ENCODE data around the gene ENPP1.

Gene ENPP1

DNA sequence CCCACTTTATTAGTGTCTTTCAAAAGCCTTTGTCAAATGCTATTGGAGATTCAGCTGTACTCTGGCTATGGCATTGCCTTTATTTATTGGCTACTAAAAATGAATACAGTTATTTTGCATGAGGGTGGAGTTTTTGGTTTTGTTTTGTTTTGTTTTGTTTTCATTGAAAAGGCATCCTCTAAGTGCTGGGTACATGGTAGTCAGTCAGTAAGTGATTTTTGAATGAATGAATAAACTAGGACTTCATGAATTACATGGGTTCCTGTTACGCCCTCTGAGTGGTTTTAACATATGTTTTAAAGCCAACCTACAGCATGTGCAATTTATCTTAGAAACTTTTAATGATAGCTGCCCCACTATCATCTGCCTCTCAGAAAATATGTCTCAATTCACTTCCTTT is 38.9 kb upstream of the ENPP1 start:
- Histone ChIP-seq H3K79me2 (ENCODE audit: control insufficient read depth, insufficient read depth, low read length, unreplicated experiment) (no peaks in the 10 kb centered on the region), H3K4me1 (ENCODE audit: control insufficient read depth, insufficient read depth, low read length, unreplicated experiment) (peaks cover 10% of the 10 kb centered on the region), H3K27me3 (ENCODE audit: insufficient read depth, low read length) (no peaks in the 10 kb centered on the region), H2AFZ (ENCODE audit: low read length, unreplicated experiment) (no peak overlapping the region), H3K4me3 (ENCODE audit: low read depth, low read length) (no peak overlapping the region), H3K36me3 (ENCODE audit: insufficient read depth, low read length) (no peaks in the 10 kb centered on the region), H3K27ac (ENCODE audit: low read depth, low read length) (no peak overlapping the region)

DNA sequence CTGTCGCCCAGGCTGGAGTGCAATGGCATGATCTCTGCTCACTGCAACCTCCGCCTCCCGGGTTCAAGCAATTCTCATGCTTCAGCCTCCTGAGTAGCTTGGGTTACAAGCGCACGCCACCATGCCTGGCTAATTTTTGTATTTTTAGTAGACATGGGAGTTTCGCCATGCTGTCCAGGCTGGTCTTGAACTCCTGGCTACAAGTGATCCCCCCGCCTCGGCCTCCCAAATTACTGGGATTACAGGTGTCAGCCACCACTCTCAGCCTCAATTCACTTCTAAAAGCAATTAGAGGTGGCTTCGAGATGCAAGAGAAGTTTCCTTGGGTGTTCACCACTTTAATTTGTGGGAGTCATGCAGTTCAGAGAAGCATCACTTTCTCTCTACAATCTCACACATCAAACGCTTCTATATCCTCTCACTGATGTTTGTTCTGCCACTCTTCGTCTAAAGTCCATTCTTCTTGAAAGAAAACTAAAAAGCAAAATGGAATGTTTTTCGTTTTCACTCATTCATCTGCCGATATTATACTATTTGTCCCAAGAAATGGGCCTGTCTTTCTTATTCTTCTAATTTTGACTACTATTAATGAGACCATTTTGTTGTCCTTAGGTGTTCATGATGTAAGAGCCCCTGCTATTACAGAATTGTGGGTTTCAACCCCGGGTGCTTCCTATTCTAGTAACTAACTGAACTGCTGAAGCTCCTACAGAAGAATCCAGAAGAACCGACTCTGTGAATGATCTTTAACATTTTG is 38.3 kb upstream of the ENPP1 start:
- no peak overlapping the region for H2AFZ ChIP-seq (ENCODE audit: low read length, unreplicated experiment)
- no peak overlapping the region for H3K4me3 ChIP-seq (ENCODE audit: low read depth, low read length)
- no peaks in the 10 kb centered on the region for H3K27me3 ChIP-seq (ENCODE audit: insufficient read depth, low read length)
- H3K36me3 ChIP-seq (ENCODE audit: insufficient read depth, low read length): no peaks in the 10 kb centered on the region
- peaks cover 10% of the 10 kb centered on the region for H3K4me1 ChIP-seq (ENCODE audit: control insufficient read depth, insufficient read depth, low read length, unreplicated experiment)
- H3K79me2 ChIP-seq (ENCODE audit: control insufficient read depth, insufficient read depth, low read length, unreplicated experiment): no peaks in the 10 kb centered on the region
- H3K27ac ChIP-seq (ENCODE audit: low read depth, low read length): no peak overlapping the region

DNA sequence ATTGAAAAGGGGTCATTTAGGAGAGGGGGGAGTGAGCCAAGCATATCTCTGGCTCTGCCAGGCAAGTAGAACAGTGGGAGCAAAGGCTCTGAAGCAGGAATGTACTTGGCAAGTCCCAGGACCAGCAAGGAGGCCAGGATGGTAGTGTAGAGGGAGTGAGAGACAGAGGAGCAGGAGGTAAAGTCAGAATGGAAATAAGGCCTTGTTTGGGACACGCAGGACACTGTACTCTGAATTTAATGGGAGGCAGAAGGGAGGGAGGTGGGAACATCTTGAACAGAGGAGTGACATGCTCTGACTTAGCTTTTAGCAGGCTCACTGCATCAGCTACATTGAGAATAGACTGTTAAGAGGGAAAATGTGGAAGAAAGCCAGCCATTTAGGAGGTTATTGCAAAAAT is 37.0 kb upstream of the ENPP1 start:
- no peak overlapping the region for H3K4me3 ChIP-seq (ENCODE audit: low read depth, low read length)
- no peaks in the 10 kb centered on the region for H3K36me3 ChIP-seq (ENCODE audit: insufficient read depth, low read length)
- H3K27ac ChIP-seq (ENCODE audit: low read depth, low read length): no peak overlapping the region
- no peak overlapping the region for H2AFZ ChIP-seq (ENCODE audit: low read length, unreplicated experiment)
- H3K79me2 ChIP-seq (ENCODE audit: control insufficient read depth, insufficient read depth, low read length, unreplicated experiment): no peaks in the 10 kb centered on the region
- no peaks in the 10 kb centered on the region for H3K4me1 ChIP-seq (ENCODE audit: control insufficient read depth, insufficient read depth, low read length, unreplicated experiment)
- H3K27me3 ChIP-seq (ENCODE audit: insufficient read depth, low read length): no peaks in the 10 kb centered on the region

DNA sequence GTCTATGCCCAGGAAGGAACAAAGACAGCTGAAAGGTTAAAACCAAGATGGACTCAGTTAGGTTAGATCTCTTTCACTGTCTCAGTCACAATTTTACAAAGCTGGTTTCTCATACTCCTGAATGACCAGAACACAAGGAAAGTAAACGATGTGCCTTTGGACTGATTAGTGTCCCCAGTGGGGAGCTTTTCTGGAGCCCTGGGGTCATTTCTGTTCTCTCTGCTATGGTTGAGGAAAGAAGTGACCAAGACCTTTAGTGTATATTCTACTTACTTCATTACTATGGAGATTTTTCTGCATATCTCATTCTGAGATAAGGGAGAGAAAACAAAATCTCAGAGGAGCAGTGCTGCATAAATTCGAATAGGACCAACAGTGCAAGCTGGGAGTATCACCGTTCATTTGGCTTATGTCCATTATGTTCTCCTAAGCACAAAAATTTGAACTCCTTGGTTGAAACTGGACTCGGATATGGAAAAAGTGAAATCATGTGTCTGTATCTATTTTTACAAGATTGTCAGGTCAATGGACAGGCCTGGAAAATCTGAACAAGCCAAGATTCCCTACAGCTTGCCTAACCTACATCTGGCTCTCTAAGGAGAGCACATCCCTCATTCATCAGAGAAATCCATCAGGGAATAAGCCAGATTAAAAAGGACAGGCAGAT is 34.4 kb upstream of the ENPP1 start:
- no peak overlapping the region for H3K27ac ChIP-seq (ENCODE audit: low read depth, low read length)
- H3K27me3 ChIP-seq (ENCODE audit: insufficient read depth, low read length): no peaks in the 10 kb centered on the region
- no peaks in the 10 kb centered on the region for H3K79me2 ChIP-seq (ENCODE audit: control insufficient read depth, insufficient read depth, low read length, unreplicated experiment)
- H3K4me1 ChIP-seq (ENCODE audit: control insufficient read depth, insufficient read depth, low read length, unreplicated experiment): no peaks in the 10 kb centered on the region
- no peak overlapping the region for H2AFZ ChIP-seq (ENCODE audit: low read length, unreplicated experiment)
- H3K36me3 ChIP-seq (ENCODE audit: insufficient read depth, low read length): no peaks in the 10 kb centered on the region
- H3K4me3 ChIP-seq (ENCODE audit: low read depth, low read length): no peak overlapping the region

DNA sequence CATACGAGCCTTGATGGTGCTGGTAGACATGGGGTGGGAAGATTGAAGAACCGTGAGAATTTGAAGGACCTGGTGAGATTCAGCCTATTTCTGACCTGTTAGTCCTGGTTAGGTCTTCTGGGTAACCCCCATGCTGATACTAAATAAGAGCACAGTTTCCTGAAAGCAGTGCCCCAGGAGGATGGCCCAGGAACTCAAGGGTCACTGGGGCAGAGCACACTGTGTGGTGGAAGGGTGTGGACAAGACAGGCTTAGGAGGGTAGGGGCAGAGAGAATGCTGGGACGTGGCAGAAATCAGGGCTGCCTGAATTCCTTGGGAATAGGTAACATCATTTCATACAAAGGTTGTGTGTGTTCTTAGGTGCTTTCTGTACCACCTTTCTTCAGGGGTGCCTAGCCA is 31.9 kb upstream of the ENPP1 start:
- H3K4me3 ChIP-seq (ENCODE audit: low read depth, low read length): no peak overlapping the region
- no peaks in the 10 kb centered on the region for H3K4me1 ChIP-seq (ENCODE audit: control insufficient read depth, insufficient read depth, low read length, unreplicated experiment)
- no peak overlapping the region for H2AFZ ChIP-seq (ENCODE audit: low read length, unreplicated experiment)
- no peak overlapping the region for H3K27ac ChIP-seq (ENCODE audit: low read depth, low read length)
- no peaks in the 10 kb centered on the region for H3K27me3 ChIP-seq (ENCODE audit: insufficient read depth, low read length)
- H3K79me2 ChIP-seq (ENCODE audit: control insufficient read depth, insufficient read depth, low read length, unreplicated experiment): no peaks in the 10 kb centered on the region
- H3K36me3 ChIP-seq (ENCODE audit: insufficient read depth, low read length): no peaks in the 10 kb centered on the region

DNA sequence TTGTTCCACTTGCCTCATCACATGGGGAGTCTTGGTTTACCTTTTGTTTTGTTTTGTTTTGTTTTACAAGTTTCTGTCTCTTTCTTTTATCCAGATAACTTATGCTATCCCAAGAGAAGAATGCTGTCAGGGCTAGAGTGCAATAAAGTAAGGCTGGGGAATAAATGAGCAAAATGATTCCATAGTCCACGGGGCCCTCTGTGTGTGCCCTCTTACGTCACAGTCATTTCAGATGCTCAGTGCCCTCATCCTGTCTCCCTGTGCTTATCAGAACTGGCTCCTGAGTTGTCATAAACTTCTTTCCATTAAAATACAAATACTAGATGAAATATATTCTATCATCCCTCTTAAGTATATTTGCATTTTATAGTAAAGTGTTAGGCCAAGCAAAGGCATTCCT is 30.8 kb upstream of the ENPP1 start:
- no peak overlapping the region for H2AFZ ChIP-seq (ENCODE audit: low read length, unreplicated experiment)
- no peaks in the 10 kb centered on the region for H3K27me3 ChIP-seq (ENCODE audit: insufficient read depth, low read length)
- no peaks in the 10 kb centered on the region for H3K79me2 ChIP-seq (ENCODE audit: control insufficient read depth, insufficient read depth, low read length, unreplicated experiment)
- H3K27ac ChIP-seq (ENCODE audit: low read depth, low read length): no peak overlapping the region
- H3K4me3 ChIP-seq (ENCODE audit: low read depth, low read length): no peak overlapping the region
- no peaks in the 10 kb centered on the region for H3K4me1 ChIP-seq (ENCODE audit: control insufficient read depth, insufficient read depth, low read length, unreplicated experiment)
- no peaks in the 10 kb centered on the region for H3K36me3 ChIP-seq (ENCODE audit: insufficient read depth, low read length)

DNA sequence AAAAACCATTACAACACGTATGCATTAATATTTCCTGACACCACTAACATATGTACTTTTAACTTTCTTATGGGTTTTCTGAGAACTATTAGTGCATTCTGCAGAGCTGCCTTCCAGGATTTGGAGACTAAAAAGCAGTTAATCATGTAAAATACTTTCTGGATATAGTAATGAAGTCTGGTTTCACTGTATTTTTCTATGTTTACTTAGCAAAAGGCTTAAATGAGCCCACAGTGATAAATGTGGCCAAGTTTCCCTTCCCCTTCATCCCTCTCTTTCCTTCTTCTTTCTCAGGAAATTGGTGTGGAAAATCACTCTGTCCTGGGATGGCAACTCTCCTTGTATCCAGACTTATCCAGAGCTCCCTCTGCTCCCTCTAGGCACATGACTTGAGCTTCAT is 29.7 kb upstream of the ENPP1 start:
- Histone ChIP-seq H3K4me3 (ENCODE audit: low read depth, low read length) (no peak overlapping the region), H3K36me3 (ENCODE audit: insufficient read depth, low read length) (no peaks in the 10 kb centered on the region), H3K4me1 (ENCODE audit: control insufficient read depth, insufficient read depth, low read length, unreplicated experiment) (no peaks in the 10 kb centered on the region), H3K79me2 (ENCODE audit: control insufficient read depth, insufficient read depth, low read length, unreplicated experiment) (no peaks in the 10 kb centered on the region), H3K27ac (ENCODE audit: low read depth, low read length) (no peak overlapping the region), H2AFZ (ENCODE audit: low read length, unreplicated experiment) (no peak overlapping the region), H3K27me3 (ENCODE audit: insufficient read depth, low read length) (no peaks in the 10 kb centered on the region)

DNA sequence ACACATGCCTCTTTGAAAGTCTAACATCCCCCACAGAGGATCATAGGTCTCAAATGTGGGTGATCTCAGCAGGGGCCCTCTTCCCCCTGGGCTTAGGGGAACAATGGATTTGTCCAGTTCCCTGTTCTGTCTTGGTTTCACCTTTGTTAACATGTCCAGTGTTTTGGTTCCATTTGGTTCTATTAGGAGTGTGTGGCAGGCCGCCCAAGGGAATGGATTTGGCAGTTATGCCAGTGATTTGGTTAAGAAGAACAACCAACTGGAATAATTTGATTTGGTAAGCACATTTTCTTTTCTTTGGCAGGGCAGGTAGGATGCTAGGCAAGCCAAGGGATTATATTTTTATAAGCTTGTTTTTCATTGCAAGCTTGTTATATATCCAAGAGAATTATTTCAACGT is 28.5 kb upstream of the ENPP1 start:
- Histone ChIP-seq H2AFZ (ENCODE audit: low read length, unreplicated experiment) (no peak overlapping the region), H3K4me1 (ENCODE audit: control insufficient read depth, insufficient read depth, low read length, unreplicated experiment) (no peaks in the 10 kb centered on the region), H3K27ac (ENCODE audit: low read depth, low read length) (no peak overlapping the region), H3K27me3 (ENCODE audit: insufficient read depth, low read length) (no peaks in the 10 kb centered on the region), H3K36me3 (ENCODE audit: insufficient read depth, low read length) (no peaks in the 10 kb centered on the region), H3K4me3 (ENCODE audit: low read depth, low read length) (no peak overlapping the region), H3K79me2 (ENCODE audit: control insufficient read depth, insufficient read depth, low read length, unreplicated experiment) (no peaks in the 10 kb centered on the region)

DNA sequence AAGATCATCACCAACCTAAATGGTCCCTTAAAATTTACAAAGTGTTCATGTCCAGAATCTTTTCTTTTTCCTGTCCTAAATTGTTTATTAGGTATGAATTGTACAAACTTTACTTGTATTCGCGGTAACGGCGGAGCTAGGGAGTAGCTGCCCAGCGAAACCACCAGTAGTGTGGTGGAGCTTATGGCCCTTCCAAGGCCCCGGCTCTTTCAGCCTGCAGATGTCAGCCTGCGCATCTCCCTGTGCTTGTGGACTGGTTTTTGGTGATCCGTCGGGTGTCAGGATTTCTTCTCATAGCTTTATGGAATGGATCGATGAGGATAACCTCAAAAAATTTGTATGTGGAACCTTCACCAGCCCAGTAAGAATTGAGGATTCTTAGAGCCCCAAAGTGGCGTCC is 27.2 kb upstream of the ENPP1 start:
- H2AFZ ChIP-seq (ENCODE audit: low read length, unreplicated experiment): no peak overlapping the region
- H3K36me3 ChIP-seq (ENCODE audit: insufficient read depth, low read length): no peaks in the 10 kb centered on the region
- H3K27ac ChIP-seq (ENCODE audit: low read depth, low read length): no peak overlapping the region
- no peak overlapping the region for H3K4me3 ChIP-seq (ENCODE audit: low read depth, low read length)
- H3K27me3 ChIP-seq (ENCODE audit: insufficient read depth, low read length): no peaks in the 10 kb centered on the region
- H3K4me1 ChIP-seq (ENCODE audit: control insufficient read depth, insufficient read depth, low read length, unreplicated experiment): no peaks in the 10 kb centered on the region
- H3K79me2 ChIP-seq (ENCODE audit: control insufficient read depth, insufficient read depth, low read length, unreplicated experiment): no peaks in the 10 kb centered on the region

DNA sequence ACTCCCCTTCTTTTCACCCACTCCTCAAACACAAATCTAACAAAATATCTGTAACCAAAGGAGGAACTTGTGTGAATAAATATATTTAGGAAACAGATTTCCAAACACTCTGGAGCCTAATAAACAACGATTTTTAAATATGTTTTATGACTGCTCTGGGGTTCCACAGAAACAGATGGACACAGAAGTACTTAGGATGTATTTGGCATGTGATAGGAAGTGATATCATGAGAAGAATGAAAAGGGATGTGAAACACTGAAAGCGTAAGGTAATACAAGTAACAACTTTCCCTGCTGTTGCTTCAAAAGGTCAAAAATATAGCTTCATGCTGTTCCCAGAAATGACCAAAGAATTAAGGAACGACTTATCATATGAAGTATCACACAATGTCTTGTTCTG is 26.1 kb upstream of the ENPP1 start:
- Histone ChIP-seq H3K4me1 (ENCODE audit: control insufficient read depth, insufficient read depth, low read length, unreplicated experiment) (peaks cover 1% of the 10 kb centered on the region), H3K27ac (ENCODE audit: low read depth, low read length) (no peak overlapping the region), H3K79me2 (ENCODE audit: control insufficient read depth, insufficient read depth, low read length, unreplicated experiment) (no peaks in the 10 kb centered on the region), H3K27me3 (ENCODE audit: insufficient read depth, low read length) (no peaks in the 10 kb centered on the region), H3K4me3 (ENCODE audit: low read depth, low read length) (no peak overlapping the region), H2AFZ (ENCODE audit: low read length, unreplicated experiment) (no peak overlapping the region), H3K36me3 (ENCODE audit: insufficient read depth, low read length) (no peaks in the 10 kb centered on the region)

DNA sequence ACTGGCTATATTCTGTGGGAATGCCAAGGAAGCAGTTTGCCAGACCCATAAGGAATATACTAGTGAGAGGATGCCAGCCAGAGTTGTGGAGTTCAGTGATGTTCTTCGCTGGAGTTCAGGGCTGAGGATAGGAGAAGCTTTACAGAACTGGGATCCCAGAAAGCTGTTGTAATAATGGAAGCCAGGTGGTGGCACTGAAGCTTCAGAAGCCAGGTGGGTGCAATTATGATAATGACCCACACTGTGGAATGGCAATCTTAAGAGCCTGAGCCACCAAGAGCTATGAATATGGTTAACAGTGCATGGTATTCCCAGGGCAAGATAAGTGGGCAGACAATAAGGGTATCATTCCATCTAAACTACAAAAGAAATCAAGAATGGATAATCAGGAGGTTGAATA is 25.1 kb upstream of the ENPP1 start:
- no peaks in the 10 kb centered on the region for H3K27me3 ChIP-seq (ENCODE audit: insufficient read depth, low read length)
- no peak overlapping the region for H3K4me3 ChIP-seq (ENCODE audit: low read depth, low read length)
- no peak overlapping the region for H2AFZ ChIP-seq (ENCODE audit: low read length, unreplicated experiment)
- no peak overlapping the region for H3K27ac ChIP-seq (ENCODE audit: low read depth, low read length)
- H3K36me3 ChIP-seq (ENCODE audit: insufficient read depth, low read length): no peaks in the 10 kb centered on the region
- peaks cover 9% of the 10 kb centered on the region for H3K4me1 ChIP-seq (ENCODE audit: control insufficient read depth, insufficient read depth, low read length, unreplicated experiment)
- no peaks in the 10 kb centered on the region for H3K79me2 ChIP-seq (ENCODE audit: control insufficient read depth, insufficient read depth, low read length, unreplicated experiment)
